Suprapubic skin (tissue), 4 donors: Measurements from ENCODE around the gene RNF144B.

Experiments used
- CTCF ChIP-seq, 2 donors: fragments of 200-600 bp in 1 of 2; fragments of 450-650 bp in 1 of 2; sonication (generic) in 1 of 2; IDR thresholded peaks; one replicate each; pipeline ENCODE4 v1.5.1; 2016 to 2019; ENCODE audit warnings: antibody characterized with exemption in 2 of 2, mild to moderate bottlenecking in 1 of 2, moderate library complexity in 1 of 2
- EP300 ChIP-seq: sonication (generic); formaldehyde crosslinking; IDR thresholded peaks from one replicate; pipeline ENCODE4 v1.6.1; 2017; ENCODE audit warnings: antibody characterized with exemption
- POLR2A ChIP-seq, 2 donors: fragments of 450-650 bp; IDR thresholded peaks; one replicate each; pipeline ENCODE4 v1.6.1; 2017; ENCODE audit warnings: antibody characterized with exemption in 2 of 2, mild to moderate bottlenecking in 2 of 2, moderate library complexity in 2 of 2
- POLR2AphosphoS5 ChIP-seq, 3 donors: sonication (generic); formaldehyde crosslinking; IDR thresholded peaks; one replicate each; pipeline ENCODE4 v1.6.1; 2017; ENCODE audit warnings: antibody characterized with exemption in 3 of 3

GRCh38 chr6:18467741-18468502, 80.8 kb downstream of the RNF144B start:
- TF ChIP-seq POLR2A (IDR thresholded peaks at IDR 0.05) (no peak), POLR2AphosphoS5 (IDR thresholded peaks at IDR 0.05) (no peak), CTCF (IDR thresholded peaks at IDR 0.05) (no peak), EP300 (no peak)
